OCI-M1 (cell line): ENCODE results near the gene DRD4.

Experiments
- DNase-seq: peaks from one replicate; lab custom pipeline; 2025; lab: John Stamatoyannopoulos, UW

The DRD4 gene

GRCh38 chr11:610146-610801, 26.8 kb upstream of the DRD4 start:
- no peak for DNase-seq

- no peak for DNase-seq
These were observed 25.8 kb upstream of the DRD4 start for GRCh38 chr11:611001-611996.

DNA sequence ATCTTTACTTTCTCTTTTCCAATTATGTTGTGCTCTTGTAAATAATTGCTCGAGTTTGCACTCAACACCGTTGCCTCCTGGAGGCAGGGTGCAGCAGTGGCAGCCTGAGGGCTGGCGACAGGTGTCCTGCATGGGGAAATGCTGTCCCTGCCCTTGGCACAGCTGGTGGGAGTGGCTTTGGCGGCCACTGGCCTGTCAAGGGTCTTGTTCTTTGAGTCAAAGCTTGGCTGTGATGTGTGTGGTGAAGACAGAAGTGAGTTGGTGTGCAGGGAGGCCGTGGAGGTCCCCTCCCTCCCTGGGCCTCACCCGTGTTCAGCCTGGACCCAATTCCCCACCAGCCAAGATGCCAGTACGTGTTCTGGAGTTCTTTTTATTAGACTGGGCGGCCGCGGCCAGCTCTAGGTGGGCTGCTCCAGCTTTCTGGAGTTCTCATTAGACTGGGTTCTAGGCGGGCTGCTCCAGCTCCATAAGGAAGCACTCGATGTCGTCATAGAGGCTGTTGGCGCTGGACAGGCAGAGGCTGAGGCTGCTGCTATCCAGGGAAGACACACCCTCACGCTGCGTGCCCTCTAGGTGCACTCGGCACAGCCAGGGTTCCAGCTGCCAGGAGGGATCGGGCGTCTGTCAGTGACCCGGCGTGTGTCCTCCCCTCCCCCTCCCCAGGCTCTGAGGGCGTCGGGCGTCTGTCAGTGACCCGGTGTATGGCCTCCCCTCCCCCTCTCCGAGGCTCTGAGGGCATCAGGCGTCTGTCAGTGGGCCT, 24.7 kb upstream of the DRD4 start:
- peak; percentile 45 for DNase-seq

DNA sequence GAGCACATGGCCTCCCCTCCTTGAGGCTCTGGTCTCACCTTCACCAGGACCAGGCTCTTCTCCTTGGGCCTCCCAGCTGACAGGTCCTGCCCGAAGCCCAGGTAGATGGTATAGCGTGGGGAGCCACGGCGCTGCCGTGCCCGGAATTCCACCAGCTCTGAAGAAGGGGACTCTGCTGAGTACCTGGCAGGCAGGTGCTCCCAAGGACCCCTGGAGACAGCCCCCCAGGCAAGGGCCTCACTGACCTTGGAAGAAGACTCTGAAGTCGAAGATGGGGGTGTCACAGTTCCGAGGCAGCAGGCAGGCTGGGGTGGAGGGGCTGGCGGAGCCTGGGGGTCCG, 24.1 kb upstream of the DRD4 start:
- DNase-seq = no peak

DNA sequence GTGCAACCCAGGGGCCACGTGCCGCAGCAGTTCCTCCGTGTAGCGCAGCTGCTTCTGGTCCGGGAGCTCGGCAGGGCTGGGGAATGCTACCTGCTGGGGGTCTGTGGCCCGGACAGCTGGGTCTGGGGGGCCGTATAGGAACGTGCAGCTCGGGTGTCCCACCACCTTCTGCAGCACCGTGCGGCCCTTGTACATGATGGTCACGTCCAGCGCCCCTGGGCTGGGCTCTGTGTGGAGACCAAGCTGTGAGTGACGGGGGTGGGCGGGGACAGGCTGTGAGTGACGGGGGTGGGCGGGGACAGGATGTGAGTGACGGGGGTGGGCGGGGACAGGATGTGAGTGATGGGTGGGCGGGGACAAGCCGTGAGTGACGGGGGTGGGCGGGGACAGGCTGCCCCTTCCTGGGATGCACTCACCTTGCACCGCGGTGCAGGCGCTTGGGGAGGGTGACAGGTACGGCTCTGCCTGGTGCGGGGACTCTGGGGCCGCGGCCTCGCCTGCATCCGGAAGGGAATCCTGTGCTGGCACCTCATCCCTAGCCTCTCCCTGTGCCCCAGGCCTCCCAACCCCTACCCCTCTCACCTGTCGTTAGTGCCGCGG, 23.6 kb upstream of the DRD4 start:
- peak; percentile 21 for DNase-seq

GRCh38 chr11:614021-614622, 22.9 kb upstream of the DRD4 start:
- peak; percentile 14 for DNase-seq

- DNase-seq = no peak
These were observed 22.2 kb upstream of the DRD4 start for GRCh38 chr11:614623-615503.

- peak; percentile 98 for DNase-seq
These were observed 21.4 kb upstream of the DRD4 start, which contains the start of gene IRF7 for GRCh38 chr11:615504-616319. TSS of gene IRF7 (minus strand) at chr11:615950. CDS start at chr11:615364, 586 bp downstream.

DNA sequence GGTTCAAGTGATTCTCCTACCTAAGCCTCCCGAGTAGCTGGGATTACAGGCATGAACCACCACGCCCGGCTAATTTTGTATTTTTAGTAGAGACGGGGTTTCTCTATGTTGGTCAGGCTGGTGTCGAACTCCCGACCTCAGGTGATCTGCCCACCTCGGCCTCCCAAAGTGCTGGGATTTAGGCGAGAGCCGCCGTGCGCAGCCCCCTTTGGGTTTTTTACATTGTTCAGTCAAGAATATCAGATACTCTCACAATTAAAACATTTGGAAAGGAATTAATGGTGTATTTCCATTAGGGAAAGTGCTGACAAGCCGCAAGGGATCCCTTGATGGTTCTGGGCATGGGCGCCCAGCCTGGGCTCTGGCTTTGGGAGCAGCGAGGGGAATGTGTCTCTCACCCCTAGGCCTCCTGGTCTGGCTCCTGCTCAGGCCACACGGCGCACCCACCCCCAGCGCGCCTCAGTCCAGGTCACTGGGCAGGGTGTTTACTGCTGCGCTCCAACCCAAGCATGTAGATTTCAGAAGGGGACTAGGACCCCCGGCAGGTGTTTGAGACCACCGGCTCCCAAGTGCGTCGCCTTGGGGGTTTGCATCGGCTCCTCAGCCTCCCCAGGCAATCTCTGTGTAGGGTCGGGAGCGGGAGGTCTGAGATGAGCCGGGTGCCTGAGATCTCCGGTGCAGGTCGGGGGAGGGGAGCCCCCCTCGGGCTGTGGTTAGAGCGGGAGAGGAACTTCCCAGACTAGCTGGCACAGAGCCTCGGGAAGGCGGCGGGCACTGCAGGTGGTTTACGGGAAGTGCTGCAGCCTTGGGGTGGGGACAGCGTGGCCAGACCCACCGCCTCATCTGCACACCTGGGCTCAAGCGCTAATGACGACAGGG, 20.5 kb upstream of the DRD4 start:
- no peak for DNase-seq

DNA sequence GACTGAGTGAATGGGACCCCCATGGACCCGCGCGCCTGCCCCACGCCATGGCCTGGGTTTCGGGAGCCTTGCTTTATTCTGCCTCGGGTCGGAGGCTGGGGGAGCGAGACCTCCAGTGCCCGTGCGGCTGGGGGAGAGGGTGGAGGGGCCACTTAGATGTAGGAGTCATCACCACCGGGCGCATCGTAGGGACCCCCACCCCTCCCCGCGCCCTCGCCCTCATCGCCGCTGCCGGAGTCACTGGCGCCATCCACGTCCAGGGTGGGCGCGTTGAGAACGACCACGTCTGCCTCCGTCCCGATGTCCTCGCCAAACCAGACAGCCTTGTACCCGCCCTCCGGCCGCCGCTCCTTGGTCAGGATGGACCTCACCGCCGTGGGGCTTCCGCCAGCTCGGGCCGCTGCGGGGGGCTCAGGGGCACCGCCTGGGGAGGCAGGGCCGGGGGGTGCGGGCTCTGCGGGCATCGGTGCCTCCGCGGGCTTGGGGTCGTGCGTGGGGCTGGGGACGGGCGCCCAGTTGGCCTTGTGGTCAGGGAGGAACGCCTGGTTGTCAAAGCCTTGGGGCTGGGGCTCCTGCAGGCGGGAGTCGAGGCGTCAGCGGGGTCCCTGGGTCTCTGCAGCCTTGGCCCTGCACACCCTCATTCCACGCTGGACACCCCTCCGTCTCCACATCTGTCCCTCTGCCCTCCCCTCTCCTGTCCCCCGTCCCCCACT, 19.7 kb upstream of the DRD4 start:
- DNase-seq = no peak

DNA sequence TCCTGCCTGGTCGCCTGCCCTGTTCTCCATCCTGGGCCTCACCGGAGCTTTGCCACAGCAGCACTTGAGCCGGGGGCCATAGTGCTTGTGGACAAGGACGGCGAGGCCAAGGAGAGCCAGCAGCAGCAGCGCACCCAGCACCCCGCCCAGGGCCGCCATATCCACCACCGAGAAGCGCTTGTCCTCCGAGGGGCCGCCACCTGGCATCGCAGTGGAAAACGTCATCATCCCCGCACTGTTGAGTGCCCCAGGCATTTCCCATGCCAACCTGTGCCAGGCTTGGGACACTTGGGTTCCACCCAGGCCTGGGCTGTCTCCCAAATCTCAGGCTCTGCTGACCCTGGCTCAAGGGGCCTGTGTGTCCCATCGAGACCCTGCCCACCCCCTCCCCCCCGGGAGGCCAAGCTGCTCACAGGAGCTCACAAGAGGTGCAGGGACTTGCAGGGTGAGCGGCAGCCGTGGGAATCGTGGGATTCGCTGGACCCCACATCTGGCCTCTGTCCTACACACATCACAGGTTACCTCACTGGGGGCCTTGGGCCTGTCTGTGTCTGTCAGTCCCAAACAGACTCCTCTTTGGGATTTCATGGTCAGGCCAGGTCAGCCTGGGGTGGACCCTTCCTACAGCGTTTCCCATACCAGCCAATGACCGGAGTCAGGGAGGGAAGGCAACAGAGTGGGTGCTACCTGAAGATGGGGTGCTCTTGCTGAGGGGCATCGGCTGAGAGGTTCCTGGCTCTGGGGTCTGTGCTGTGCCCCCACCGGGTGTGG, 19.0 kb upstream of the DRD4 start:
- no peak for DNase-seq

- no peak for DNase-seq
These were observed 18.0 kb upstream of the DRD4 start for GRCh38 chr11:618856-619627.

- no peak for DNase-seq
These were observed 17.4 kb upstream of the DRD4 start for GRCh38 chr11:619628-620050.

DNA sequence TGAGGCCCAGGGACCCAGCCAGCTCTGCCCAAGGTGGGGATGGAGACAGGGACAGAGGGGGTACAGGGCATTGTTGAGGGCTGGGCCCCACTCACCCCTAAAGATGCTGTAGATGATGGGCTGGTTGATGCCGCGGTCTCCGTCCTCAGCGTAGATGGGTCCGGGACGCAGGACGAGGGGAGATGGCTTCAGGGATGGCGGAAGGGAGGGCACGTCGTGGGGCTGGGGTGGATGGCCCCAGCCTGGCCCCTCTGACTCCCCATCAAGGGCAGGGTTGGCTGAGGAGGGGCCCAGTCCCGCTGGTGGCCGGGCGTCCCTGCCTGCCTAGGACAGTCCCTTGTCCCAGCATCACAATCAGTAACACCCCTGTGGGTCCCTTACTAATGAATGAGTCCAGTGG, 16.9 kb upstream of the DRD4 start:
- DNase-seq = no peak

- DNase-seq = no peak
These were observed 15.9 kb upstream of the DRD4 start for GRCh38 chr11:620935-621814.

DNA sequence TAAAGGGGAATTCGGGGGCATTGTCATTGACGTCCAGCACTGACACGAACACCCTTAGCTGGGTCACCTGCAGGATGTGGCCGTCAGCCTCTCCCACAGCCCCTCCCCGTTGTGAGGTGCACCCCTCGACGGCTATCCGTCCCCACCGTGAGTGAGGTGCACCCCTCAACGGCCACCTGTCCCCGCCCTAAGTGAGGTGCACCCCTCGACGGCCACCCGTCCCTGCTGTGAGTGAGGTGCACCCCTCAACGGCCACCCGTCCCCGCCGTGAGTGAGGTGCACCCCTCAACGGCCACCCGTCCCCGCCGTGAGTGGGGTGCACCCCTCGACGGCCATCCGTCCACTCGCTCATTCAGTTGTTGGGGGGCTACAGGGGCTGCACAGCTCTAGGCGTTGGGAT, 15.2 kb upstream of the DRD4 start:
- DNase-seq = no peak
